ENCODE data around the gene POLR3GL.

The POLR3GL gene

DNA sequence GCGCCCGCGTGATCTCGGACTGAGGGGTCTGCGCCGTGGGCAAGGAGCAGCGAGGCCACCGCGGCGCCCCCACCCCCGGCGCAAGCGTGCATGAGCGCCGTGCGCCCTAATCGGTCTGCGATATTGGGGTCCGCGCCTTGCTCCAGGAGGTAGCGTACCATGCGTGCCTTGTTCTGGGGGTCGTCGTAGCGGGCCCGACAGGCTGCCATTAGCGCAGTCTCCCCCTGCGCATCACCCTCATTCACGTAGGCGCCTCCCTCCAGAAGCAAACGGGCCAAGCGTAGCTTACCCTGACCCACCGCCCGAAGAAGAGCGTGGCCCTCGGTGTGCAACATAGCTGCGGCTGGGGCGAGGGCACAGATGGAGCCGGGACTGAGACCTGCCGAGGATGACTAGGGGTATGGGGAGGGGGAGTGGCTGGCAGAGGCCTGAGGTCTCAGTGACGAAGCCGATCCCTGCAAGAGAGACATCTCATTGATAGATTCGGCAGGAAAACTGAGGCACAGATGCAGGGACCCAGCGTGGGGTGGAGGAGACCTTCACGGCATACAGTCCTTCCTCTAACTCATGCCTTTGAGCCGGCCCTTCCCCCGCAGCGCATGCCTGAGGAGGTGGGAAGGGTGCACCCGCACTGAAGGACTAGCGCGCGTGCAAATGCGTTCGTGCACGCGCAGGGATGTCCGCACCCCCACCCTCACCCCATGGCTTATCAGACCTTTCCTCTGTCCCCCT, 2.9 kb upstream of the POLR3GL start:
- Histone ChIP-seq H3K27ac (replicated peaks) (no peak overlapping the region), H3K27me3 (ENCODE audit: insufficient read depth, poor library complexity, severe bottlenecking) (no peaks in the 10 kb centered on the region), H3K4me3 (replicated peaks; ENCODE audit: insufficient read depth, low read length) (peak overlapping the region; percentile 46)
- peak in 1 of 2 experiments; percentile 50 for DNase-seq (ENCODE audit: low read depth in 1 of 2, low spot score in 1 of 2)
- TF ChIP-seq, protein P1, sequence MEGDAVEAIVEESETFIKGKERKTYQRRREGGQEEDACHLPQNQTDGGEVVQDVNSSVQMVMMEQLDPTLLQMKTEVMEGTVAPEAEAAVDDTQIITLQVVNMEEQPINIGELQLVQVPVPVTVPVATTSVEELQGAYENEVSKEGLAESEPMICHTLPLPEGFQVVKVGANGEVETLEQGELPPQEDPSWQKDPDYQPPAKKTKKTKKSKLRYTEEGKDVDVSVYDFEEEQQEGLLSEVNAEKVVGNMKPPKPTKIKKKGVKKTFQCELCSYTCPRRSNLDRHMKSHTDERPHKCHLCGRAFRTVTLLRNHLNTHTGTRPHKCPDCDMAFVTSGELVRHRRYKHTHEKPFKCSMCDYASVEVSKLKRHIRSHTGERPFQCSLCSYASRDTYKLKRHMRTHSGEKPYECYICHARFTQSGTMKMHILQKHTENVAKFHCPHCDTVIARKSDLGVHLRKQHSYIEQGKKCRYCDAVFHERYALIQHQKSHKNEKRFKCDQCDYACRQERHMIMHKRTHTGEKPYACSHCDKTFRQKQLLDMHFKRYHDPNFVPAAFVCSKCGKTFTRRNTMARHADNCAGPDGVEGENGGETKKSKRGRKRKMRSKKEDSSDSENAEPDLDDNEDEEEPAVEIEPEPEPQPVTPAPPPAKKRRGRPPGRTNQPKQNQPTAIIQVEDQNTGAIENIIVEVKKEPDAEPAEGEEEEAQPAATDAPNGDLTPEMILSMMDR (IDR thresholded peaks at IDR 0.05; ENCODE audit: insufficient read depth, low read length): no peak
- TF ChIP-seq POLR2AphosphoS5 (IDR thresholded peaks at IDR 0.05; ENCODE audit: low read depth): no peak
- TF ChIP-seq GABPA (IDR thresholded peaks at IDR 0.05; ENCODE audit: low read depth): no peak
- TF ChIP-seq, protein P2, sequence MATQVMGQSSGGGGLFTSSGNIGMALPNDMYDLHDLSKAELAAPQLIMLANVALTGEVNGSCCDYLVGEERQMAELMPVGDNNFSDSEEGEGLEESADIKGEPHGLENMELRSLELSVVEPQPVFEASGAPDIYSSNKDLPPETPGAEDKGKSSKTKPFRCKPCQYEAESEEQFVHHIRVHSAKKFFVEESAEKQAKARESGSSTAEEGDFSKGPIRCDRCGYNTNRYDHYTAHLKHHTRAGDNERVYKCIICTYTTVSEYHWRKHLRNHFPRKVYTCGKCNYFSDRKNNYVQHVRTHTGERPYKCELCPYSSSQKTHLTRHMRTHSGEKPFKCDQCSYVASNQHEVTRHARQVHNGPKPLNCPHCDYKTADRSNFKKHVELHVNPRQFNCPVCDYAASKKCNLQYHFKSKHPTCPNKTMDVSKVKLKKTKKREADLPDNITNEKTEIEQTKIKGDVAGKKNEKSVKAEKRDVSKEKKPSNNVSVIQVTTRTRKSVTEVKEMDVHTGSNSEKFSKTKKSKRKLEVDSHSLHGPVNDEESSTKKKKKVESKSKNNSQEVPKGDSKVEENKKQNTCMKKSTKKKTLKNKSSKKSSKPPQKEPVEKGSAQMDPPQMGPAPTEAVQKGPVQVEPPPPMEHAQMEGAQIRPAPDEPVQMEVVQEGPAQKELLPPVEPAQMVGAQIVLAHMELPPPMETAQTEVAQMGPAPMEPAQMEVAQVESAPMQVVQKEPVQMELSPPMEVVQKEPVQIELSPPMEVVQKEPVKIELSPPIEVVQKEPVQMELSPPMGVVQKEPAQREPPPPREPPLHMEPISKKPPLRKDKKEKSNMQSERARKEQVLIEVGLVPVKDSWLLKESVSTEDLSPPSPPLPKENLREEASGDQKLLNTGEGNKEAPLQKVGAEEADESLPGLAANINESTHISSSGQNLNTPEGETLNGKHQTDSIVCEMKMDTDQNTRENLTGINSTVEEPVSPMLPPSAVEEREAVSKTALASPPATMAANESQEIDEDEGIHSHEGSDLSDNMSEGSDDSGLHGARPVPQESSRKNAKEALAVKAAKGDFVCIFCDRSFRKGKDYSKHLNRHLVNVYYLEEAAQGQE (IDR thresholded peaks at IDR 0.05; ENCODE audit: insufficient replicate concordance, low read depth): no peak
- TF ChIP-seq SPI1 (IDR thresholded peaks at IDR 0.05; ENCODE audit: borderline replicate concordance, low read depth): no peak

DNA sequence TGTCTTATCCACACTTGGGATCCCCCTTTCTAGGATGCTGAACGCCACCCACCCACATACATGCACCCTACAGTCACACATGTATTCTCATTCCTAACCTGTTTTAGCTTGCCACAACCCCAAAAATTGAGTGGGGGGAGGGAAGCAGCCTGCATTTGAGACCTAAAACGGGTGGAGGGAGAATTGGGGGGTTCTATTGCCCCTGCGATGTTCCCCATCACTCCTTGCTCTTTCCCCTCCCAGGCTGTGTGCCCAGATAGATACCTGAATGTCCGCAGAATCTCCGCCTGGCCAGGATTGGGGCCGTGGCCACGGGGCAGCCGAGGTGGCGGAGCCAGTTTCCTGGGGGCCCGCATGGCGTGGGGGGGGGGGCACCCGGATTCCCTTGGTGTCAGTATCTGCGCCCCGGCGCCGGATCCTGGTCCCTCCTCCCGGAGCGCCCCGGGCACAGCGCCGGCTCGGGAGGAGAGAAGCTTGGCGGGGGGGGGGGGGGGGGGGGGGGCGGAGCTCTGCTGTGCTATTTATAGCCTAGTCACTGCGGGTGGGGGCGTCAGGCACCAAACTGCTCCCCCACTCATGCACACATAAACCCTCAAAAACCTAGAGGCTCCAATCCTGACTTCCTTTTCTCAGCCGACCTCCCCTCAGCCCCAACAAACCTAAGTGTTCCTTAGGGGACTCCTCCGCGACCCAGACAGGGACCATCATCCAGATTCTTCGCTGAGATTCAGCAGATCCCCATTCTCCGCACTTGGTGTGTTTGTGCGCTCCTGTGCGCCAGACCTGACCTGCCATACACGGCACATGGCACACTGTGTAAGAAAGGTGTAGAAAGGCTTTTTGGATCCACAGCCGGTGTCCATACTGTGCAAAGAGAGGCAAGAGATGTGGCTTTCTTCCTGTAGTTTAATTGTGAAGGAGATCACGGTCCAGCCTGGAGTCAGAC, 2.1 kb upstream of the POLR3GL start:
- no peak for DNase-seq (ENCODE audit: low read depth in 1 of 2, low spot score in 1 of 2)
- Histone ChIP-seq H3K27me3 (ENCODE audit: insufficient read depth, poor library complexity, severe bottlenecking) (no peaks in the 10 kb centered on the region), H3K4me3 (replicated peaks; ENCODE audit: insufficient read depth, low read length) (peak overlapping the region; percentile 46), H3K27ac (replicated peaks) (no peak overlapping the region)
- TF ChIP-seq, protein P1 (IDR thresholded peaks at IDR 0.05; ENCODE audit: insufficient read depth, low read length): no peak
- TF ChIP-seq, protein P2 (IDR thresholded peaks at IDR 0.05; ENCODE audit: insufficient replicate concordance, low read depth): no peak
- no peak for TF ChIP-seq GABPA (IDR thresholded peaks at IDR 0.05; ENCODE audit: low read depth)
- no peak for TF ChIP-seq POLR2AphosphoS5 (IDR thresholded peaks at IDR 0.05; ENCODE audit: low read depth)
- no peak for TF ChIP-seq SPI1 (IDR thresholded peaks at IDR 0.05; ENCODE audit: borderline replicate concordance, low read depth)

DNA sequence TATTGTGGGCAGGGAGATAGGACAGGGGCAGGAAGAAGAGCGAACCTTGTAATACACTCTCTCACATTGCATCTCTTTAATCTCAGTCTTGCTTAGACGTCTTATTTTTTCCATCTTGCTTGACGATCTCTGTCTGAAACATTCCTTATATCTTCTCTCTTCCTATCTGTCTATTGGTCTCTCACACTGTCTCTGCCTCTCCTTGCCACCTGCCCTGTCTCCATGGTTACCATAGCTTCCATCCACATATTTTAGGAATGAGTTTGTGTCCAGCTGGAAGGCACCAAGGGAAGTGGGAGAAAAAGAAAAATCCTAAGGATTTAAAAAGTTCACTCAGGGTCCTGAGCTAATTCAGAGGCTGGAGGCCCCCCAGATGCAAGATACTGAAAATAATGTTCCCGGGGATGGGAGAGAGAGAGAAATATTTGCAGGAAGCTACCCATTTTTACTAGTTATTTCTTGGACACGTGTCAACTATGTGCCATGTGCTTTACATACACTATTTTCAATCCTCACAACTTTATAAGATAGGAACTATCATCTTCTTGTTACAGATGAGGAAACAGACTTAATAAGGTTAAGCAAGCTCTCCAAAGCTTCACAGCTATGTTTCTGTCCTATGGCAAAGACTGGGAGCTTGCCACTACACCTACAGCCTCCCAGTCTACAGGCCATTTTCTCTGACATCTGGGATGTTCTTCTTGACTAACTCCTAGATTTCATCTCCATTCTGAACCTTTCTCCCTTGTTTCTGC, 1.0 kb upstream of the POLR3GL start:
- DNase-seq (ENCODE audit: low read depth in 1 of 2, low spot score in 1 of 2): no peak
- H3K27ac ChIP-seq (replicated peaks): no peak overlapping the region
- peak overlapping the region; percentile 62 for H3K4me3 ChIP-seq (replicated peaks; ENCODE audit: insufficient read depth, low read length)
- H3K27me3 ChIP-seq (ENCODE audit: insufficient read depth, poor library complexity, severe bottlenecking): no peaks in the 10 kb centered on the region
- TF ChIP-seq, protein P2 (IDR thresholded peaks at IDR 0.05; ENCODE audit: insufficient replicate concordance, low read depth): no peak
- TF ChIP-seq SPI1 (IDR thresholded peaks at IDR 0.05; ENCODE audit: borderline replicate concordance, low read depth): no peak
- no peak for TF ChIP-seq POLR2AphosphoS5 (IDR thresholded peaks at IDR 0.05; ENCODE audit: low read depth)
- TF ChIP-seq GABPA (IDR thresholded peaks at IDR 0.05; ENCODE audit: low read depth): no peak
- TF ChIP-seq, protein P1 (IDR thresholded peaks at IDR 0.05; ENCODE audit: insufficient read depth, low read length): no peak

Data from HL-60 (cell line).